ENCODE data around the gene GAL3ST3. TPM values are rescaled to one million over a fixed set of nuclear protein-coding genes. Genes with fewer than 3 reads are reported as not detected.

GAL3ST3 gene, protein sequence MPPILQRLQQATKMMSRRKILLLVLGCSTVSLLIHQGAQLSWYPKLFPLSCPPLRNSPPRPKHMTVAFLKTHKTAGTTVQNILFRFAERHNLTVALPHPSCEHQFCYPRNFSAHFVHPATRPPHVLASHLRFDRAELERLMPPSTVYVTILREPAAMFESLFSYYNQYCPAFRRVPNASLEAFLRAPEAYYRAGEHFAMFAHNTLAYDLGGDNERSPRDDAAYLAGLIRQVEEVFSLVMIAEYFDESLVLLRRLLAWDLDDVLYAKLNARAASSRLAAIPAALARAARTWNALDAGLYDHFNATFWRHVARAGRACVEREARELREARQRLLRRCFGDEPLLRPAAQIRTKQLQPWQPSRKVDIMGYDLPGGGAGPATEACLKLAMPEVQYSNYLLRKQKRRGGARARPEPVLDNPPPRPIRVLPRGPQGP
- 0.48 TPM in 1 of 2 replicates, not detected in the other for total RNA-seq

DNA sequence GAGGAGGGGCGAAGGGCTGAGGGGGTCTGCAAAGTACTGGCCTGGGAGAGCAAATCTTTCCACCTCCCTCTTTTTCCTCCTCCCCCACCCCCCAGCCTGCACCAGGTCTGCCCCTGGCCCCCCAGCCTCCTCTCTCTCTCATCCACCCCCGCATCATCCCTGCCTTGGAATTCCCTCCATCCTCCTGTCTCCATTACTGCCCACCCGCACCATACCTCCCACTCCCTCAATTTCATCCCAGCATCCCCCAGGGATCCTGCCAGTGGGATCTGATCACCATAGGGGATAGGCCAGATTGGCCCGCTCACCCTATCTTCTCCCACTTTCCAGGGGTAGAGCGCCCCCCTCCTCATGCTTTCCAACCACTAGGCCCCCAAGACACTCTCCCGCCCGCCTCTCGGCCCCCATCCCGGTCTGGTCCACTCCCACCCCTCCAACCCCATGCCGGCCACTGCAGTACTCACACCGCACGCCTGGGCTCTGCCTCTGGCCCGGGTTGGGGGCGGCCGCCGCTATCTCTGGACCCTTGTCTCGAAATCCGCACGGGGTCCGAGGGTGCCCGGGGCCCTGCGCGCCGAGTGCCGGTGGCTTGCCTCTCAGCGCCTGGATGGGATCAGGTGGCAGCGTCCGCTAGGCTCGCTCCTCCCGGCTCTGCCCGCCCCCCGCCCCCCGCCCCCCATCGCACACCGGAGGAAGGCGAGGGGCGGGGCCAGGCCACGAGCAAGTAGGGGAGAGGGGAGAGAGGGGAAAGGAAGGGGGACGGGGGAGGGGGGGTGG is at the start of gene GAL3ST3:
TSS of gene GAL3ST3 (minus strand) at position 615 of the 777 bp plus-strand sequence. CDS start 3,746 bp downstream, outside the sequence.

DNA sequence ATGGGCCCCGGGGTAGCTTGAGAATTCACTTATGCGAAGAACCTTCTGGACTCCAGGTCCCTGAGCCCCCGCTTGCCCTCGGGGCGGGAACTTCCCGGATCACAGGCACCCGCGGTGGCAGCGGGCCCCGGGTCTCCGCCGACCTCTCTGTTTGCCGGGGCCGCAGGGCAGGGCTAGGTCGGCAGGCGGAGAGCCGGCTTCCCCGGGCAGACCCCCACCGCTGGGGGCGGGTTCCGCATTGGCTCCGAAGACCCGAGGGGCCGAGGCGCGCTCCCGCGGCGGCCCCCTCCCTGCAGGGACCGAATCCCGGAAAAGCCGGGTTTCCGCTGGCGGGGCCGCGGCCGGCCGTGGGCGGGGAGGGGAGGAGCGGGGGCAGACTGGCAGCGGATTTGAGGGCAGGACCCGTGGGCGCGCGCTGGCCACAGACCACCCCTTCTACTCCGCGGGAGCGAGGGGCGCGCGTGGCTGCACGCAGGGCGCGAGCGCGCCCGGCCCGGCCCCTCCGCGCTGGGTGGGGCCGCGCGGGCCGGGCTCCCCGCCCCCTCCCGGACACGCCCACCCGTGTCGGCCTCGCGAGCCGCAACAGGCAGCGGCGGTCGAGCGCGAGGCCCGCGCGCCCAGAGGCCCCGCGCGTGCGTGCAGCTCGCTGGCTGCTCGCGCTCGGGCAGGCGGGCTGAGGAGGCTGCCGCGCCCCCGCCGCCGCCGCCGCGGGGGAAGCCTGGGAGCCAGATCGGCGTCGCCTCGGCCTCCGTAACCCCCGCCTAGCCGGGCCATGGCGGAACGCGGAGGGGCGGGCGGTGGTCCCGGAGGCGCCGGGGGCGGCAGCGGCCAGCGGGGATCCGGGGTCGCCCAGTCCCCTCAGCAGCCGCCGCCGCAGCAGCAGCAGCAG is 21.0 kb upstream of the GAL3ST3 start, which contains the start of gene PACS1:
TSS of gene PACS1 (plus strand) at position 558 of the 889 bp plus-strand sequence. CDS start at position 773, 215 bp downstream.

DNA sequence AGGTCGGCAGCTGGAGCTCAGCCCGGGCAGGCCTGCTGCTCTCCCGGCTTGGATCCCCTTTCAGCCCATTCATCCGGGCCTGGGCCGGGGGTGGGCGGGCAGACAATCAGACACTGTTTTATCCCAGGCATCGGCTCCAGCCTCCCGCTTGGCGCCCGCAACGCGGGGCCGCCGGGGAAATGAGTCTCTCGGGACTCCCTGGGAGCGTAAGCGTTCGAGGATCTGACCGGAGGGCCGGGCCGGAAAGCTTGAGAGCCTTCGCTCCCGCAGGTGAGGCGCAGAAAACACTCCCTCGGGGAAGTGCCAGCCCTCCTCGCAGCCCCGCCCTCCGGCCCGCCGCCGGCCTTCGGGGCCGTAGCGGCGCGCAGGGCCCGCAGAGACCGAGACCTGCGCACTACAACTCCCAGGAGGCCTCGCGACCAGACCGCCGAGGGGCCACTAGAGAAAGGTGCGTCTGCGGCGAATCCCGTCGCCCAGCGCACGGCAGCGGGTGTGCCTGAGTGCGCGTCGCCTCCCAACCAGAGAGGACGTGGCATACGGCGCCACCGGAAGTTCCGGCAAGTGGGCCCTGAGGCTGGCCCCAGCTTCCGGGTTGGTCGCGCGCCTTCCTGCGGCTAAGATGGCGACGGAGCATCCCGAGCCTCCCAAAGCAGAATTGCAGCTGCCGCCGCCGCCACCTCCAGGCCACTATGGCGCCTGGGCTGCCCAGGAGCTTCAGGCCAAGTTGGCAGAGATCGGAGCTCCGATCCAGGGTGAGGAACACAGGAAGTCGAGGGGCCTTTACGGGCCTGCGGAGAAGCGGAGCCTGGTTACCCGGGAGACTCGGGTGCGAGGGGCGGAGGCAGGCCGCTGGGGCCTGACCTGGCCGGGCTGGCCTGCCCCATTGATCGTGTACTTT is 3.1 kb upstream of the GAL3ST3 start, which contains the start of gene SF3B2:
TSS of gene SF3B2 (plus strand) at position 599 of the 898 bp plus-strand sequence. CDS start at position 620, 21 bp downstream.

DNA sequence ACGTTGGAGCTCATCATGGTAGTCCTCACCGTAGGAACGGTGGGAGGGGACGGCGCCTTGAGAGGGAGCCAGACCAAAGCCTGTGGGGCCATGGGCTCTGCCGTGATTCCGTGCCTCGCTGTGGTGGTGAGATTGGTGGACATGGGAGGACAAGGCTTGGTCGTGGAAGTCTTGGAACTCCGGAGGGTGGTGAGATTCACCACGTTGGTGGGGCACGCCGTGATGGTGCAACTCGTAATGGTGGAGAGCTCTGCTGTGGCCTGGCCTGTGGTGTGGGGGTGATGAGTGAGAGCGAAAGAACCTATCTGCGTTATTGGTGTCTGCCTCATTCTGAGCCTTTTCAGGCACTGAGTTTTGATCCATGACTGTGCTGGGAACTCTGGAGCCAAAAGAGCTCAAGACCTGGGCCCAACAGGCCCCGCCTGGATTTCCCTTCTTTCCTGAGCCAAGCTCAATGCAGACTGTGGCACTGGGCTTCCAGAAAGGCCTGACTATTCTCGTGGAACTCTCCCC is 22.9 kb downstream of the GAL3ST3 start, which contains the start of gene CATSPER1:
TSS of gene CATSPER1 (minus strand) at position 463 of the 513 bp plus-strand sequence. CDS start at position 363, 100 bp downstream.

DNA sequence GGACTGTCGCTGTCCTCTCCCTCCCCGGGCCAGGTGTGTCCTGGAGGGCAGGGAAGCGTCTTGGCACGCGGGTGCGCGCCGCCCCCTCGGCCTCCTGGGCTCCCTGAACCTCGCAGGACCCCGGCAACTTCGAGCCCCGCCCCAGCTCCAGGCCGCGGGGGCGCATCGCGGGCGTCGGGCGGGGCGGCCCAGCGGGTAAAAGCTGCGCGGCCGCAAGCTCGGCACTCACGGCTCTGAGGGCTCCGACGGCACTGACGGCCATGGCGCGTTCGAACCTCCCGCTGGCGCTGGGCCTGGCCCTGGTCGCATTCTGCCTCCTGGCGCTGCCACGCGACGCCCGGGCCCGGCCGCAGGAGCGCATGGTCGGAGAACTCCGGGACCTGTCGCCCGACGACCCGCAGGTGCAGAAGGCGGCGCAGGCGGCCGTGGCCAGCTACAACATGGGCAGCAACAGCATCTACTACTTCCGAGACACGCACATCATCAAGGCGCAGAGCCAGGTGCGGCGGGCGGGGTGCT is 37.1 kb downstream of the GAL3ST3 start, which contains the start of gene CST6:
TSS of gene CST6 (plus strand) at position 224 of the 519 bp plus-strand sequence. CDS start at position 261, 37 bp downstream.

DNA sequence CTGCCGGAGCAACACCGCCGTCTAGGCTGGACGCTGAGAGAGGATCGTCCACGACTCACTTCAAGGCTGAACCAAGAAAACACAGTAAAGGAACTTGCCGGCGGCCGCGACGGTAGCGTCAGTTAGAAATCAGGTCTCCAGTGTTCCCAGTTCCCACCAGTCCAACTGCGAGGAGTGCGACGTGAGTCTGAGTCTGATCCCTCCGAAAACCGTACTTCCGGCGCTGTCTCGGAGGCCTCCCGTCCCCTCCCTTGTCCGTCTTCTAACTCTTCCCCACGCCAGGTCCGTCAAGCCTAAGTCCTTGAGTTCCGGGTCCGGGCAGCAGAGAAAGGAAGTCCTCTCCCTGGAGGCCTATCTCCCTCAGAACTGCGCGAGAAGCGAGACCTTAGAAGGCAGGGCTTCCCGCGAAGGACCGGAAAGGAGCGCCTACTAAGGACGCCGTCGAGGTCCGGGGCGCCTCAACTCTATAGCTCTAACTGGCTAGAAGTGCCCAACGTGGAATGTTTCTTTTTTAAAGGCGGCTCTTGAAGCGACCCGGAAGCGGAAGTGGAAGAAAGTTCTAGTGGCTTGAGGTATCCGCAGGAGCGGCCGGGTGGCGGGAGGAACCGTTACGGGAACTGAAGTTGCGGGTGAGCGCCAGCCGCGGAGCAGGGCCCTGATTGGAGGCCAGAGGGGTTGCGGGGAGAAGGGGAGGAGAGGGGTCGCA is 46.9 kb downstream of the GAL3ST3 start, which contains the start of the genes BANF1 and EIF1AD:
TSS of gene BANF1 (plus strand) at position 562 of the 706 bp plus-strand sequence. CDS start 748 bp downstream, outside the sequence.
TSS of gene EIF1AD (minus strand) at position 216 of the 706 bp plus-strand sequence. CDS start 1,768 bp downstream, outside the sequence.

Other genes starting within 250 kb of the GAL3ST3 start
- 0.24 and 0.43 TPM in 2 replicates for gene SNX32, start 215.2 kb downstream of the GAL3ST3 start, total RNA-seq
- 598 and 942 TPM in 2 replicates for gene CFL1, start 191.0 kb downstream of the GAL3ST3 start, total RNA-seq
- gene MUS81, start 188.7 kb downstream of the GAL3ST3 start, total RNA-seq: 49.4 and 60.2 TPM in 2 replicates
- gene EFEMP2, start 176.4 kb downstream of the GAL3ST3 start, total RNA-seq: 5.3 and 10.4 TPM in 2 replicates
- not detected in 2 replicates for gene CTSW, start 169.3 kb downstream of the GAL3ST3 start, total RNA-seq
- 159 and 174 TPM in 2 replicates for gene FIBP, start 160.7 kb downstream of the GAL3ST3 start, total RNA-seq
- 40.7 and 53.5 TPM in 2 replicates for gene CCDC85B, start 158.5 kb downstream of the GAL3ST3 start, total RNA-seq
- 7.0 and 33.3 TPM in 2 replicates for gene FOSL1, start 148.8 kb downstream of the GAL3ST3 start, total RNA-seq
- gene C11orf68, start 130.1 kb downstream of the GAL3ST3 start, total RNA-seq: 6.8 and 18.6 TPM in 2 replicates
- gene DRAP1, start 129.7 kb downstream of the GAL3ST3 start, total RNA-seq: 107 and 153 TPM in 2 replicates
- gene TSGA10IP, start 103.7 kb downstream of the GAL3ST3 start, total RNA-seq: not detected in 2 replicates
- gene SART1, start 87.4 kb downstream of the GAL3ST3 start, total RNA-seq: 18.8 and 22.7 TPM in 2 replicates
- gene EIF1AD, start 47.0 kb downstream of the GAL3ST3 start, total RNA-seq: 22.4 and 41.4 TPM in 2 replicates
- gene BANF1, start 46.7 kb downstream of the GAL3ST3 start, total RNA-seq: 7.7 and 10.8 TPM in 2 replicates
- gene CST6, start 37.2 kb downstream of the GAL3ST3 start, total RNA-seq: 2.3 and 33.7 TPM in 2 replicates
- gene CATSPER1, start 22.7 kb downstream of the GAL3ST3 start, total RNA-seq: under 0.01 TPM in 1 of 2 replicates, not detected in the other
- 121 and 139 TPM in 2 replicates for gene SF3B2, start 3.2 kb upstream of the GAL3ST3 start, total RNA-seq
- gene PACS1, start 21.1 kb upstream of the GAL3ST3 start, total RNA-seq: 12.1 and 21.2 TPM in 2 replicates
- gene KLC2, start 208.5 kb upstream of the GAL3ST3 start, total RNA-seq: 18.5 and 21.2 TPM in 2 replicates
- gene RAB1B, start 219.5 kb upstream of the GAL3ST3 start, total RNA-seq: 59.3 and 68.8 TPM in 2 replicates
- not detected in 2 replicates for gene CNIH2, start 229.0 kb upstream of the GAL3ST3 start, total RNA-seq
- 189 and 200 TPM in 2 replicates for gene YIF1A, start 240.0 kb upstream of the GAL3ST3 start, total RNA-seq
- not detected in 2 replicates for gene TMEM151A, start 242.7 kb upstream of the GAL3ST3 start, total RNA-seq